Esophagus squamous epithelium (tissue), 4 donors: ENCODE measurements around the gene UQCR11.

Source experiments
- CTCF ChIP-seq, 6 experiments: fragments of 450-650 bp in 4 of 6; fragments of 200-600 bp in 2 of 6; sonication (generic) in 2 of 6; IDR thresholded peaks; one replicate each; pipeline ENCODE4 v1.5.1; 2016 to 2019; ENCODE audit warnings: antibody characterized with exemption in 6 of 6, mild to moderate bottlenecking in 4 of 6, moderate library complexity in 4 of 6
- POLR2A ChIP-seq, 4 donors: fragments of 450-650 bp; IDR thresholded peaks; one replicate each; pipeline ENCODE4 v1.6.1; 2017; ENCODE audit warnings: antibody characterized with exemption in 4 of 4, mild to moderate bottlenecking in 4 of 4, moderate library complexity in 3 of 4

- no peak for TF ChIP-seq CTCF (IDR thresholded peaks at IDR 0.05)
- TF ChIP-seq POLR2A (IDR thresholded peaks at IDR 0.05), result no peak
Measured at GRCh38 chr19:1612114-1613086, 7.1 kb upstream of the UQCR11 start.
